Left lung (tissue), 10 donors: Measurements from ENCODE around the gene UCKL1. TPM values are rescaled to one million over a fixed set of nuclear protein-coding genes. Genes with fewer than 3 reads are reported as not detected.
"Not testable (repeated sequence)": the region's sequence is repeated elsewhere in the genome, so short reads cannot be mapped to it uniquely, and the experiment has no call there.

ENCODE experiments used
- ATAC-seq: fragments of 200-7000 bp; cut with Tn5 transposase; one replicate; pipeline ENCODE4 v1.9.1; 2020; ENCODE audit warnings: moderate library complexity
- DNase-seq, 4 donors: peaks; one replicate each; pipeline ENCODE4 v3.0.0-alpha.2; 2013 to 2020
- H3K27ac ChIP-seq, 2 donors: fragments of 200-600 bp; sonication (generic) in 1 of 2; one replicate each; pipeline versions ENCODE4 v1.5.0 to v1.8.0; 2020 to 2021
- H3K27me3 ChIP-seq, 2 donors: fragments of 200-600 bp; sonication (generic) in 1 of 2; one replicate each; pipeline versions ENCODE4 v1.5.0 to v1.8.0; 2020 to 2021
- H3K36me3 ChIP-seq, 2 donors: fragments of 200-600 bp; sonication (generic) in 1 of 2; one replicate each; pipeline versions ENCODE4 v1.5.0 to v1.8.0; 2020 to 2021
- H3K4me1 ChIP-seq, 2 donors: fragments of 200-600 bp; one replicate each; pipeline ENCODE4 v1.8.0; 2021
- H3K4me3 ChIP-seq, 2 donors: fragments of 200-600 bp; sonication (generic) in 1 of 2; one replicate each; pipeline versions ENCODE4 v1.5.0 to v1.8.0; 2020 to 2021; ENCODE audit warnings: mild to moderate bottlenecking in 1 of 2
- H3K9me3 ChIP-seq, 2 donors: fragments of 200-600 bp; sonication (generic) in 1 of 2; one replicate each; pipeline versions ENCODE4 v1.5.0 to v1.8.0; 2020 to 2021
- CTCF ChIP-seq, 2 donors: fragments of 200-600 bp; sonication (generic) in 1 of 2; IDR thresholded peaks; one replicate each; pipeline versions ENCODE4 v1.5.0 to v1.8.0; 2021; ENCODE audit warnings: antibody characterized with exemption in 2 of 2
- intact Hi-C, 2 donors: fragments of 100-400 bp; cut with DNase I; formaldehyde crosslinking; loops; one replicate each; pipeline versions ENCODE4 v1.11.2 to v1.14.2; 2022
- polyA plus RNA-seq, 6 donors: library from polyadenylated mRNA; unstranded; fragments of 120-200 nt; gene quantifications; one replicate each; pipeline ENCODE4 v1.2.1, GENCODE V29; 2013; ENCODE audit not compliant: insufficient read length in 6 of 6
- total RNA-seq, 2 donors: library from RNA; stranded (reverse); fragmentation: NEBNext Ultra II Directional; extraction: Animal tissue kit (Norgen Biotek cat#: 25700); gene quantifications; one replicate each; pipeline ENCODE4 v1.2.1, GENCODE V29; 2021
- donor health status: DM: no; HTN: yes; CAD: no.
- donor health status: DM: no; HTN: no; CAD: no.

The UCKL1 gene
- total and polyA plus RNA-seq, 8 donors: 26.7 to 68.8 (median 53.2) TPM

- TF ChIP-seq CTCF (IDR thresholded peaks at IDR 0.05): no peak
- peaks cover 25 to 44% of the 10 kb centered on the region in 2 donors for H3K4me1 ChIP-seq
- H3K4me3 ChIP-seq: no peak overlapping the region
- intact Hi-C loops: no loop called here
- H3K9me3 ChIP-seq: no peaks in the 10 kb centered on the region
- H3K27me3 ChIP-seq: no peaks in the 10 kb centered on the region
- peaks cover 0 to 4% of the 10 kb centered on the region in 2 donors for H3K36me3 ChIP-seq
- DNase-seq: peak in 1 of 4 donors; percentile 70
- H3K27ac ChIP-seq: no peak overlapping the region
- no peak for ATAC-seq
Observed at GRCh38 chr20:63976980-63977738, 20.9 kb upstream of the UCKL1 start.

GRCh38 chr20:63976511-63976910 is 20.3 kb upstream of the UCKL1 start:
- not testable (repeated sequence) for H3K36me3 ChIP-seq, ATAC-seq, H3K27me3 ChIP-seq

GRCh38 chr20:63974402-63975200 is 18.4 kb upstream of the UCKL1 start:
- Histone ChIP-seq H3K4me3 (no peak overlapping the region), H3K9me3 (no peaks in the 10 kb centered on the region), H3K27ac (no peak overlapping the region), H3K36me3 (peaks cover 0 to 4% of the 10 kb centered on the region in 2 donors), H3K27me3 (peaks cover 0 to 6% of the 10 kb centered on the region in 2 donors), H3K4me1 (peaks cover 12 to 31% of the 10 kb centered on the region in 2 donors)
- no peak for TF ChIP-seq CTCF (IDR thresholded peaks at IDR 0.05)
- ATAC-seq (no peak), DNase-seq (peak in 1 of 4 donors; percentile 51)
- intact Hi-C loops: no loop called here

More at GRCh38 chr20:63976511-63976910, 20.3 kb upstream of the UCKL1 start:
- H3K9me3 ChIP-seq, H3K27ac ChIP-seq, intact Hi-C loops, H3K4me3 ChIP-seq: not testable (repeated sequence)
- peak in 1 of 4 donors; percentile 4 for DNase-seq
- peaks cover 18 to 40% of the 10 kb centered on the region in 2 donors for H3K4me1 ChIP-seq

- ATAC-seq (peak; percentile 93), DNase-seq (peak; percentile 86 to 98 (median 92))
- no peaks in the 10 kb centered on the region for H3K9me3 ChIP-seq
- H3K4me1 ChIP-seq: peaks cover 15 to 35% of the 10 kb centered on the region in 2 donors
- intact Hi-C loops: no loop called here
- peaks cover 0 to 4% of the 10 kb centered on the region in 2 donors for H3K36me3 ChIP-seq
- TF ChIP-seq CTCF (IDR thresholded peaks at IDR 0.05): peak; percentile 98 to 99
- peaks cover 0 to 6% of the 10 kb centered on the region in 2 donors for H3K27me3 ChIP-seq
- peak overlapping the region; percentile 10 to 51 for H3K27ac ChIP-seq
- peak overlapping the region; percentile 16 to 26 for H3K4me3 ChIP-seq
Observed at GRCh38 chr20:63973636-63974401, 17.6 kb upstream of the UCKL1 start.

GRCh38 chr20:63973160-63973479 is 16.9 kb upstream of the UCKL1 start:
- Histone ChIP-seq H3K4me1 (peaks cover 19 to 35% of the 10 kb centered on the region in 2 donors), H3K9me3 (no peaks in the 10 kb centered on the region), H3K27ac (no peak overlapping the region), H3K27me3 (peaks cover 0 to 6% of the 10 kb centered on the region in 2 donors), H3K4me3 (peak overlapping the region in 1 of 2 donors; percentile 26), H3K36me3 (peaks cover 0 to 4% of the 10 kb centered on the region in 2 donors)
- no peak for TF ChIP-seq CTCF (IDR thresholded peaks at IDR 0.05)
- intact Hi-C loops: no loop called here
- ATAC-seq: no peak
- DNase-seq: peak in 1 of 4 donors; percentile 13
